ENCODE data around the gene RRP8.

Gene RRP8

GRCh38 chr11:6599881-6600390, 3.5 kb downstream of the RRP8 start:
- no peak for DNase-seq (ENCODE audit: low read depth)

DNA sequence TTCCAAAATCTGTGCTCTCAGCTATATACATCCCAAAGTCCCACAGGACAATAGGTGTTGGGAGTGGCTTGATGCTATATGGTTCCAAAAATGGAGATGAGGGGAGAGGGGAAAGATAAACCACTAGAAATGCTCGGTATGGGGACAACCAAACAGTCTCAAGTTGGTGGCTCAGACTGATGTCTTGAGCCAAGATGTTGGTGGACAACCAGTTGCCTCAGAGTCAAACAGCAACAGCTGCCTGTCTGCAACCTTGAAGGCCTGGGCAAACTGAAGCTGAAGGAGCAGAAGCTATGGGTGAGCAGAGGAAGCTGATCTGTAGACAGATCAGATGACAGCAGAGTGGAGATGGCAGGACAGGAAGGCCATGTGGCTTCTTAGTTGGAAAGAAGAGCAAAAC, 4.0 kb downstream of the RRP8 start:
- DNase-seq (ENCODE audit: low read depth), result no peak

DNA sequence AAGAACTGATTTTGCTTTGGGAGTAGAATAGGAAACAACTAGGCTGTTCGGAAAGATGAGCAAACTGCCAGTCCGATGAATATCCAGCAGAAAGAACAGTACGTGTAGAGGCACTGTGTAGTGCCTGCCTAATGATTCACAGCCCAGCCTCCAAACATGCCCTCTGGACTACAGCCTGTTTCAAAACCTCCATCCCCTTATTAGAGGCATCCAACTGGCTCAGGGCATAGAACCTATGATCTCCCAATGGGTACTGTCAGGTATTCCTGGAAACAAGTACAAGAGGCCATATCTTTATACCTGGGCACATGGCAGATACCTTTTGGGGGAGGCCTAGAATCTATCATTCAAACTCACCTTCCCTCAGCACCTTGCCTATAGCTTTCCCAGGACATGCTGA, 4.9 kb downstream of the RRP8 start:
- no peak for DNase-seq (ENCODE audit: low read depth)

DNA sequence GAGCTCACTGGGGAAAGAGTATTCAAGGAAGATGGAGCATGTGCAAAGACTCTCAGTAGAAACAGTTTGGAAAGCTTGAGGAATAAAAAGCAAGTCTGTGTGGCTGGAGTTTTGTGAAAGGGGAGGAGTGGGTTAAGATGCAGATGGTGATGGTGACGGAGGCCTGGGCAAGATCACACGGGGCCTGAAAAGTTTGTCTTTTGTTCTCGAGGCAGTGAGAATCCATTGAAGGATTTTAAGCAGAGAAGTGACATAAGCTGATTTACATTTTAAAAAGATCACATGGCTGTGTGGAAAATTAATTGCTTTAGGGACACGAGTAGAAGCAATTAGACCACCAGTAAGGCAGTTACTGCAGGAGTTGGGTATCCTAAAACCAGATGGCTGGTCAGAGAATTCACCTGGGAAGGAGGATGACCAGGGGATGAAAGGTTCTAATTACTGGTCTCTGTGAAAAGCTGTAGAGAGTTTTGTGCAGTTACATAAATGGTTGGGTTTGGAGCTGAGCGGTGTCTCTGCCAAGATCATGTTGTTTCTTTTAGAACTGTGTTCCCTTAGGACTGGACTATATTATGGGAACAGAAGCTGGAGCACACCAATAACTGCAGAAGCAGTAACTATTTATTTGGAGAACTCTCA, 7.1 kb downstream of the RRP8 start:
- DNase-seq (ENCODE audit: low read depth), result no peak

DNA sequence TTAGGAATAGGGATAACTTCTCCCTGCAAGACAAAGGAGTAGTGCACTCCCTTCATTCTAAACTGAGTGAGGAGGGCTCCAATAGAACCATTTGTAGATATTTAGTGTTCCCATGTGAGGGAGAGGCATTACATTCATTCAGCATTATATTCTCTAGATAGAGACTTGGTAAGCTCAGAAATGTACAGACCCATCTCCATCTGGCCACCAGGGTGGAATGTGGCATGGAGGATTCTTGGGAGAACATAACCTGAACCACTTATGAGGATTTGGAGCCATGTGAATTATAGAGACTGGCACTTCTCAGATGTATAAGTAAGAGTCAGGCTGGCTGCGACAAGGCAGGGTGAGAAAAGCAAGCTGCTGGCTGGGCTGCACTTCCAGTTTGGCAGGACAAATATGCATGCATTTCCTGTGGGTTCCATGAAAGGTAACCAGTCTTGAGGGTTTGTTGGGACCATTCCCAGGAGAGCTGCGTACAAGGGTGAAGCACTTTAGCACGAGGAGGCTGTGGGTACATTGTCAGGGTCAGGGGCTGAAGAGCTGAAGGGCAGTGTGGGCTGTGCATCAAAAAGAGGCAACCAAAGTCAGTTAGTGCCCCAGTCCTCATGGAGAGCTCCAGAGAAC, 9.2 kb downstream of the RRP8 start:
- DNase-seq (ENCODE audit: low read depth), result no peak

DNA sequence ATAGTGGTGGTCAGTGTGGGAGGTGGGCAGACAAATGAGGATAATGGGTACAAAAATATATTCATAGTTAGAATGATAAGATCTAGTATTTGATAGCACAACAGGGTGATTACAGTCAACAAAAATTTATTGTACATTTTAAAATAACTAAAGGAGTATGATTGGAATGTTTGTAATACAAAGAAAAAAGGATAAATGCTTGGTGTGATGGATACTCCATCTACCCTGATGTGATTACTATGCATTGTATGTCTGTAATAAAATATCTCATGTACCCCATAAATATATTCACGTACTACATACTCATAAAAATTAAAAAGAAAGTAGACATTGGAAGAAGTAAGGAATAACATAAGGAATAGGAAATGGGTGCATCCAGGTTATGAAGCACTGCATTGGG, 15.4 kb downstream of the RRP8 start:
- DNase-seq (ENCODE audit: low read depth), result no peak

GRCh38 chr11:6587360-6587953, 16.0 kb downstream of the RRP8 start:
- no peak for DNase-seq (ENCODE audit: low read depth)

DNA sequence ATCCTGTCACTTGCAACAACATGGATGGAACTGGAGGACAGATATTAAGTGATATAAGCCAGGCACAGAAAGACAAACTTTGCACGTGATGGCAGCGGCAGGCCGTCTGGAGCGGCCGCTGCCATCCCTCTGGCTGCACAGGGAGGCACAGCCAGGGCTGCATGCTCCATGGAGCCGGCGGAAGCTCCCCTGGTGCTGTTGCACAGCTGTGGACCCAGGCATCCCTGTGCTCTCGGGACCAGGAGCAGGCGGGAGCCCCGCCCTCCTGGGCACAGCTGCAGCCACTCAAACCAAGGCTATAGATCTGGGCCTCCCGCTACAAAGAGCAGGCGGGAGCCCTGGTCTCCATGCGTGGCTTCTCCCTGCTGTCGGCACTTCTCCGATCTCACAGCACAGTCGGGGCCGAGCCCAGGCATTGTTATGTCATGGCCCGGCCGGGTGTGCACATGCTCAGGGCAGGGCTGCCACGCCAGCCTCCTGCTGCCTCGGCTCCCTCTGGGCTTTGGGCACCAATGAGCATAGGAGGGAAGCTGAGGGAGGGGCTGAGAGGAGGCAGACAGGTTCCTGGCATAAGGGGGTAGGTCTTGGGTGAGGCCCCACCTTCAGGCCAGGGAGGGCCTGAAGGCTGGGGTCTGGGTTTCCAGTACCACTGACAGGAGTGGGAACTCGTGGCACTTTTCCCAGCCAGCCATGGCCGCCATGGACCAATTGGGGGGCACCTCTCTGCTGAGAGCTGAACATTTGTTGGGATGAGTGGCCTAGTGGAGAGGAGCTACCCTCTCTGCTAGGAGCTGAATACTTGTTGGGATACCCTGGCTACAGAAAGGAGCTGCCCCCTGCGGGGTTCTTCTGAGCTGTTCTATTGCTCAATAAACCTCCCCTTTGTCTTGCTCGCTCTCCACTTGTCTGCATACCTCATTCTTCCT, 16.7 kb downstream of the RRP8 start:
- DNase-seq (ENCODE audit: low read depth), result no peak

GRCh38 chr11:6584528-6584927, 18.9 kb downstream of the RRP8 start:
- no peak for DNase-seq (ENCODE audit: low read depth)

DNA sequence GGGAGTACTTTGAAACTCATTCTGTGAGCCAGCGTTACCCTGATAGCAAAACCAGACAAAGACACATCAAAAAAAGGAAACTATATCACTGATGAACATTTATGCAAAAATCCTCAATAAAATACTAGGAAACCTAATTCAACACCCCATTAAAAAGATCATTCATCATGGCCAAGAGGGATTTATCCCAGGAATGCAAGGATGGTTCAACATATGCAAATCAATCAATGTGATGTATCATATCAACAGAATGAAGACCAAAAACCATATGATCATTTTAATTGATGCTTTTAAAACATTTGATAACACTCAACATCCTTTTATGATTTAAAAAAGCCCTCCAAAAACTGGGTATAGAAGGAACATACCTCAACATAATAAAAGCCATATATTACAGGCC, 19.8 kb downstream of the RRP8 start:
- DNase-seq (ENCODE audit: low read depth), result no peak

DNA sequence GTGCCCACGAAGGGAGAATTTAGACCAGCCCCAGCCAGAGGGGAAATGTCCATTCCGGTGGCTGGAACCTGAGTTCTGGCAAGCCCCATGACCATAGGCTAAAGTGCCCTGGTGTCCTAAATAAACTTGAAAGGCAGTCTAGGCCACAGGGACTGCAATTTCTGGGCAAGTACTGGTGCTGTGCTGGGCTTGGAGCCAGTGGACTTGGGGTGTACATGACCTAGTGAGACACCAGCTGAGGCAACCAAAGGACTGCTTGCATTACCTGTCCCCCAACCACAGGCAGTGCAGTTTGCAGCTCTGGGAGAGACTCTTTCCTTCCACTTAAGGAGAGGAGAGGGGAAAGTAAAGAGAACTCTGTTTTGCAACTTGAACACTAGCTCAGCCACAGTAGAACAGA, 23.7 kb downstream of the RRP8 start:
- no peak for DNase-seq (ENCODE audit: low read depth)

DNA sequence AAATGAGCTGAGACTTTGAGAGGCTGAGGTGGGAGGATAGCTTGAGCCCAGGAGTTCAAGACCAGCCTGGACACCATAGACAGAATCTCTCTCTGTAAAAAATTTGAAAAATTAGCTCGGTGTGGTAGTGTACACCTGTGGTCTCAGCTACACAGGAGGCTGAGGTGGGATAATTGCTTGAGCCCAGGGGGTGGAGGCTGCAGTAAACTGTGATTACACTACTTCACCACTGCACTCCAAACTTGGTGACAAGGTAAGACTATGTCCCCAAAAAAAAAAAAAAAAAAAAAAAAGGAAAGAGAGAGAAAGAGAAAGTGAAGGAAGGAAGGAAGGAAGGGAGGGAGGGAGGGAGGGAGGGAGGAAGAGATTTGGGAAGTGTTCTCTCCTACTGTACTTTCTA, 25.3 kb downstream of the RRP8 start:
- no peak for DNase-seq (ENCODE audit: low read depth)

- DNase-seq (ENCODE audit: low read depth), result peak; percentile 40
Measured at GRCh38 chr11:6576471-6577373, 26.7 kb downstream of the RRP8 start.

DNA sequence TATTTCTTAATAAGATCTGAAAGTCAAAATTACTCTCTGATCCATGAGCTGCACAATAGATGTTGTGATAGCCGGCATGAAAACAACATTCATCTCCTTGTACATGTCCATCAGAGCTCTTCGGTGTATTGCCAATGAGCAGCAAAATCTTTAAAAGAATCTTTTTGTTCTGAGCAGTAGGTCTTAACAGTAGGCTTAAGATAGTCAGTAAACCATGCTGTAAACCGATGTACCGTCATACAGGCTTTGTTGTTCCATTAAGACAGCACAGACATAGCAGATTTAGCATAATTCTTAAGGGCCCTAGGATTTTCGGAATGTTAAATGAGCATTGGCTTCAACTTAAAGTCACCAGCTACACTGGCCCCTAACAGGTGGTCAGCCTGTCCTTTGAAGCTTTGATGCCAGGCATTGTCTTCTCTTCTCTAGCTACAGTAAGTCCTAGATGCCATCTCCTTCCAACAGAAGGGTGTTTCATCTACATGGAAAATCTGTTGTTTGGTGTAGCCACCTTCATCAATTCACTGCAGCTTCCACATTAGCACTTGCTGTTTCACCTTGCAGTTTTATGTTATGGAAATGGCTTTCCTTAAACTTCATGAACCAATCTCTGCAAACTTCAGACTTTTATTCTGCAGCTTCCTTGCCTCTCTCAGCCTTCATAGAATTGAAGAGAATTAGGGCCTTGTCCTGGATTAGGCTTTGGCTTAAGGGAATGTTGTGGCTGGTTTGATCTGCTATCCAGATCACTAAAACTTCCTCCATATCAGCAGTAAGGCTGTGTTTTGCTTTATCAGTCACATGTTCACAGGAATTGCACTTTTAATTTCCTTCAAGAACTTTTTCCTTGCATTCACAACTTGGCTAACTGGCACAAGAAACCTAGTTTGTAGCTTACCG, 28.4 kb downstream of the RRP8 start:
- no peak for DNase-seq (ENCODE audit: low read depth)

DNA sequence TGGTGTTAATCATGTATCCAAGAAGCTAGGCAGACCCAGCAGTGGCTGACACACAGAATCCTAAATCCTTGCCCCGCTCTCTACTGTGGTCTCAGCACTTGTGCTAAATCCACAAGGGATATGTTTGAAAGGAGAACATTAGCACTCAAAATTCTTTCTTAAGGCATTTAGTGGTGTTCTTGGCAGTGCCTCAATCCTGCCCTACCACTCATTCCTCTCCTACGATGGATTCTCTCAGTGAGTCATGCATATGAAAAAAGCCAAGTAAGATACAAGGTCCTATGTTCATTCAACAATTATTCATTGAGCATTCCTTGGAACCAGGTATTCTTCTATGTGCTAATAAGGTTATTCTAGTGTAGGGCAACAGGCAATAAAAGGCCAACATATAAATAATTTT, 31.2 kb downstream of the RRP8 start:
- DNase-seq (ENCODE audit: low read depth), result peak; percentile 28

DNA sequence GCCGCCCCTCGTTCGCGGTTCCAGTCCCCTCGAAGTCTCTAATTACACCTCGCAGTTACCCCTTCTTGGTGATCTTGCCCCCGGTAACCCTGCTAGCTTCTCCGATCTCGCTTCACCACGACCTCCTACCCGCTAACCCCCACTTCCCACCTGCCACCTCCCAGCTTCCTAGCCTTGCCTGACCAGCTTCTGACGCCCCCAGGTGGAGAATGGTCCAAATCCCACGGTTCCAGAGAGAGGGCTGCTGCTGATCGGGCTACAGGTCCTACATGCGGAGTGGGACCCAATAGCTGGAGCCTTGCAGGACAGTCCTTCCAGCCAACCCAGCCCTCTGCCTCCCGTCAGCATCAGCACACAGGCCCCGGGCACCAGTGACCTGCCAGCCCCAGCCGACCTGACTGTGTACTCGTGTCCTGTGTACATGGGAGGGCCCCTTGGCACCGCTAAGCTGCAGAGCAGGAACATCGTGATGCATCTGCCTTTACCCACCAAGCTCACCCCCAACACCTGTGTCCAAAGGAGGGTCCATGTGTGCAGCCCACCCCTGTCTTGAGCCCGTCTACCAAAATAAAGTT, 31.9 kb downstream of the RRP8 start:
- DNase-seq (ENCODE audit: low read depth), result no peak

- no peak for DNase-seq (ENCODE audit: low read depth)
Measured at GRCh38 chr11:6570691-6571427, 32.6 kb downstream of the RRP8 start.

GRCh38 chr11:6569706-6570105, 33.7 kb downstream of the RRP8 start:
- no peak for DNase-seq (ENCODE audit: low read depth)

DNA sequence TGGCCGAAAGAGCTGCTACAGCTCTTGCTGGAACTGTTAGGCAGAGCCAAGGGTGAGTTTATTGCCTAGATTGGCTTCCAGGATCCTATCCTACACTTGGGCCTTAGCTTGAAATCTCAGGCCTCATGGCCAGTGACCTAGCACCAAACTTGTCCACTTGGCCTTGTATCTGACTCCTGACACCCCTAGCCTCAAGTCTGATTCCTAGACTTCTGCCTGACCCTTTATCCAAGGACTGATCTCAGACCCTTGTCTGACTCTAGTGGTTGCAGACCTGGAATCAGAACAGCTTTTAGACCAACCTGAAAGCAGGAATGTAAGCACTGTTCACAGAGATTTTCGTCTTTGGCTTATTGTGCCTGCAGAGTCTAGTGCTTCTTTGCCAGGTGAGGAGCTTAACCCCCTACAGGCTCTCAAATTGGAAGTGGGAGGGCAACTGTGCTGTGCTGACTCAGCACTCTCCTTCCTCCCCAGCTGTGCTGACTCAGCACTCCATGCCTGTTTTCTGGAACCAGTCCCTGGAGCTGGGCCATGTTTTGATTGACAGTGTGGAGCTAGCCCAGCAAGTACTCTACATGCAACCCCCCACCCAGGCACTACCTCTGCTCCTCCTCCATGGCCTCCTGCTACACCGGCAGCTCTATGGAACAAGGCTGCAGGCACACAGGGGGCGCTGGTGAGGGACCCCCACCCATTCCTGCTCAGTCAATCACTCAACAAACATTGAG, 35.1 kb downstream of the RRP8 start:
- no peak for DNase-seq (ENCODE audit: low read depth)
